Osteocyte (in vitro differentiated cells): ENCODE data around the gene CMTM7. TPM values are rescaled to one million over a fixed set of nuclear protein-coding genes. Genes with fewer than 3 reads are reported as not detected.

Experiments
- DNase-seq: peaks from one replicate; pipeline ENCODE4 v3.0.0; 2021; ENCODE audit warnings: mixed read lengths; ENCODE audit not compliant: unreplicated experiment; ENCODE audit errors: extremely low spot score
- H3K27ac Mint-ChIP-seq: one replicate; pipeline ENCODE4 v1.8.0; 2021; ENCODE audit warnings: mild to moderate bottlenecking, mixed read lengths; ENCODE audit not compliant: unreplicated experiment
- H3K27me3 Mint-ChIP-seq: one replicate; pipeline ENCODE4 v1.8.0; 2021; ENCODE audit warnings: mixed read lengths; ENCODE audit not compliant: unreplicated experiment
- H3K36me3 Mint-ChIP-seq: one replicate; pipeline ENCODE4 v1.8.0; 2021; ENCODE audit warnings: mixed read lengths; ENCODE audit not compliant: unreplicated experiment
- H3K4me1 Mint-ChIP-seq: one replicate; pipeline ENCODE4 v1.8.0; 2021; ENCODE audit warnings: mixed read lengths; ENCODE audit not compliant: unreplicated experiment
- H3K4me3 Mint-ChIP-seq: one replicate; pipeline ENCODE4 v1.8.0; 2021; ENCODE audit warnings: mild to moderate bottlenecking, moderate library complexity, mixed read lengths; ENCODE audit not compliant: unreplicated experiment
- H3K9me3 Mint-ChIP-seq: one replicate; pipeline ENCODE4 v1.8.0; 2021; ENCODE audit warnings: mixed read lengths; ENCODE audit not compliant: unreplicated experiment
- CTCF ChIP-seq: fragments of 200-600 bp; sonication (generic); IDR thresholded peaks from 2 replicates; pipeline ENCODE4 v1.5.0; 2021; ENCODE audit warnings: antibody characterized with exemption, mild to moderate bottlenecking, moderate library complexity
- total RNA-seq: library from RNA; stranded (reverse); gene quantifications from 2 replicates; pipeline ENCODE4 v1.2.1, GENCODE V29; 2021

CMTM7 gene
- total RNA-seq, 1 donor from 2014 or later = 17.8 TPM

GRCh38 chr3:32430900-32431299 is 39.2 kb downstream of the CMTM7 start:
- no peak for TF ChIP-seq CTCF
- H3K4me3 Mint-ChIP-seq = no peak overlapping the region
- no peaks in the 10 kb centered on the region for H3K36me3 Mint-ChIP-seq
- H3K4me1 Mint-ChIP-seq = peaks cover 25% of the 10 kb centered on the region
- no peak for DNase-seq
- no peaks in the 10 kb centered on the region for H3K9me3 Mint-ChIP-seq
- no peaks in the 10 kb centered on the region for H3K27me3 Mint-ChIP-seq
- no peak overlapping the region for H3K27ac Mint-ChIP-seq

- Mint-ChIP-seq H3K36me3 (no peaks in the 10 kb centered on the region), H3K27ac (no peak overlapping the region)
Measured at GRCh38 chr3:32431481-32431880, 39.8 kb downstream of the CMTM7 start.

GRCh38 chr3:32432045-32432710 is 40.5 kb downstream of the CMTM7 start:
- no peaks in the 10 kb centered on the region for H3K36me3 Mint-ChIP-seq
- DNase-seq = peak; percentile 66
- TF ChIP-seq CTCF = no peak
- peaks cover 29% of the 10 kb centered on the region for H3K4me1 Mint-ChIP-seq
- H3K4me3 Mint-ChIP-seq = no peak overlapping the region
- H3K27ac Mint-ChIP-seq = no peak overlapping the region
- no peaks in the 10 kb centered on the region for H3K9me3 Mint-ChIP-seq
- no peaks in the 10 kb centered on the region for H3K27me3 Mint-ChIP-seq

More at GRCh38 chr3:32431481-32431880, 39.8 kb downstream of the CMTM7 start:
- Mint-ChIP-seq H3K9me3 (no peaks in the 10 kb centered on the region), H3K4me3 (no peak overlapping the region), H3K27me3 (no peaks in the 10 kb centered on the region), H3K4me1 (peaks cover 29% of the 10 kb centered on the region)
- no peak for TF ChIP-seq CTCF
- DNase-seq = peak; percentile 63

DNA sequence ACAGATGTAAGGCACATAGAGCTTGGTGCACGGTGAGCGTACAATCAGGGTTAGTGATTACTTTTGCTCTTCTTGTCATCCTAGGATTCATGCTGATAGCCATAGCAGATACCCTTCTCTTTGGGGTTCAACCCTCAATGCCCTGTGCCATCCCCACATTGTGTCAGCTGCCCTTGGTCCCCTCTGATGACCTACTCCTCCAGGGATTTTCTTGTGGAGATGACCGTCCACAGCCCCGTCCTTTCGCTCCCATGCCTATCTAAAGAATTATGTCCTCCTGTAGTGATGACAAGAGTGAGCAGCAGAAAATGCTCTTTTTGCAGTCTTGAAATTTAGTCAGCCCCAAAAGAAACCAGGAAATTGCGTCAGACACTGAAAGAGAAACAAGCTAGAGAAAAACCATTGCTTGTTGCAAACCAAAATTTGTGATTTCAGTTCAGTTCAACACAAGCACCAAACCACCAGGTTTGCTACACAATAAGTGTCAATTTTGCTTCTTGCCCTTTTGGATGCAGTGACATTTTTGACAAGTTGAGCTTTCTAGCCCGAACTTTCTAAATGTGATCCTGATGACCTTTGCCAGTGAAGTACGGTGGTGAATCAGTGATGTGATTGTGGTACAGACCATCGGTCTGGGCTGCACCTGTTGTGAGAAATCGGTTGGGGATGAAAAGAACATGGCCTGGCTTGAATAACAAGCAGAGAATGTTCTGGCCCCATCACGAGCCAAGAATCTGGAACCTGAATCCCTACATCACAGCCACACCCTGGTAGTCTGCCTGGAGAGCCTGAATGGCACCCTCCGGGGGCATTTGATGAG is 41.3 kb downstream of the CMTM7 start:
- H3K9me3 Mint-ChIP-seq = no peaks in the 10 kb centered on the region

More for the DNA sequence above, 41.3 kb downstream of the CMTM7 start:
- Mint-ChIP-seq H3K4me3 (no peak overlapping the region), H3K27me3 (no peaks in the 10 kb centered on the region), H3K36me3 (no peaks in the 10 kb centered on the region), H3K4me1 (peaks cover 25% of the 10 kb centered on the region), H3K27ac (no peak overlapping the region)
- DNase-seq = peak; percentile 66
- no peak for TF ChIP-seq CTCF
